H1 (cell line): Measurements from ENCODE around the gene CRKL. TPM values are rescaled to one million over a fixed set of nuclear protein-coding genes. Genes with fewer than 3 reads are reported as not detected.

Experiments used
- CBX5 ChIP-seq: fragments of 300-800, 300-1000 bp; sonication (generic); IDR thresholded peaks from 2 replicates; pipeline ENCODE4 v1.7.1; 2016; ENCODE audit warnings: antibody characterized with exemption, low read length, low read depth
- CEBPB ChIP-seq: IDR thresholded peaks from 2 replicates; pipeline ENCODE4 v1.6.1; 2012; ENCODE audit warnings: low read depth, low read length
- CTBP2 ChIP-seq: IDR thresholded peaks from 2 replicates; pipeline ENCODE4 v1.7.0; 2011; ENCODE audit warnings: borderline replicate concordance, mild to moderate bottlenecking, moderate library complexity, mixed read lengths, low read length; ENCODE audit not compliant: insufficient read depth, insufficient read length
- EGR1 ChIP-seq: IDR thresholded peaks from 2 replicates; pipeline ENCODE4 v1.6.1; 2011; ENCODE audit warnings: low read depth, low read length, borderline replicate concordance
- EP300 ChIP-seq, 2 experiments: IDR thresholded peaks; 1 replicate in 1 of 2; 2 replicates in 1 of 2; pipeline ENCODE4 v1.6.1; 2011 to 2012; ENCODE audit warnings: low read depth in 2 of 2, low read length in 2 of 2, mild to moderate bottlenecking in 2 of 2, borderline replicate concordance in 1 of 2, inconsistent platforms in 1 of 2, moderate library complexity in 1 of 2
- EZH2 ChIP-seq: fragments of 200-600 bp; sonication (generic); IDR thresholded peaks from 2 replicates; pipeline ENCODE4 v1.7.1; 2012; ENCODE audit warnings: low read depth, mild to moderate bottlenecking, moderate library complexity, low read length, inconsistent platforms; ENCODE audit not compliant: severe bottlenecking
- JUN ChIP-seq: IDR thresholded peaks from 2 replicates; pipeline ENCODE4 v1.6.1; 2011; ENCODE audit warnings: low read depth, mild to moderate bottlenecking, improper control_type of control experiment, low read length
- JUND ChIP-seq: IDR thresholded peaks from 2 replicates; pipeline ENCODE4 v1.6.1; 2011; ENCODE audit warnings: mild to moderate bottlenecking, improper control_type of control experiment, low read length
- KDM1A ChIP-seq: fragments of 200-600, 300-600 bp; sonication (generic); IDR thresholded peaks from 2 replicates; pipeline ENCODE4 v1.7.1; 2016; ENCODE audit warnings: mild to moderate bottlenecking, low read length, borderline replicate concordance
- KDM4A ChIP-seq: IDR thresholded peaks from one replicate; pipeline ENCODE4 v1.7.1; 2012; ENCODE audit warnings: low read depth, mild to moderate bottlenecking, moderate library complexity, low read length, inconsistent platforms; ENCODE audit not compliant: severe bottlenecking
- NRF1 ChIP-seq: IDR thresholded peaks from 2 replicates; pipeline ENCODE4 v1.6.1; 2011; ENCODE audit warnings: mild to moderate bottlenecking, low read depth, low read length, improper control_type of control experiment
- POLR2A ChIP-seq, 2 experiments: IDR thresholded peaks; 1 replicate in 1 of 2; 2 replicates in 1 of 2; pipeline ENCODE4 v1.6.1; 2011; ENCODE audit warnings: low read depth in 2 of 2, low read length in 2 of 2, mild to moderate bottlenecking in 2 of 2; ENCODE audit errors: control extremely low read depth in 1 of 2
- POLR2AphosphoS5 ChIP-seq: IDR thresholded peaks from 2 replicates; pipeline ENCODE4 v1.6.1; 2011; ENCODE audit warnings: low read depth, low read length
- POU5F1 ChIP-seq: IDR thresholded peaks from 2 replicates; pipeline ENCODE4 v1.6.1; 2011; ENCODE audit warnings: low read depth, mild to moderate bottlenecking, low read length, moderate library complexity
- SAP30 ChIP-seq: fragments of 300-600 bp; sonication (generic); IDR thresholded peaks from 2 replicates; pipeline ENCODE4 v1.7.1; 2012; ENCODE audit warnings: low read length, moderate library complexity, mild to moderate bottlenecking, inconsistent platforms; ENCODE audit not compliant: insufficient read depth, insufficient replicate concordance
- SIN3A ChIP-seq, 2 experiments: IDR thresholded peaks in 1 of 2; conservative IDR thresholded peaks in 1 of 2; 2 replicates each; pipeline ENCODE4 v1.6.1; 2011 to 2012; ENCODE audit warnings: low read length in 2 of 2, improper control_type of control experiment in 1 of 2, low read depth in 1 of 2, mild to moderate bottlenecking in 1 of 2
- TBP ChIP-seq: IDR thresholded peaks from 2 replicates; pipeline ENCODE4 v1.6.1; 2011; ENCODE audit warnings: low read depth, low read length, improper control_type of control experiment
- TEAD4 ChIP-seq: IDR thresholded peaks from 2 replicates; pipeline ENCODE4 v1.6.1; 2012; ENCODE audit warnings: low read depth, low read length, inconsistent platforms, mixed read lengths
- YY1 ChIP-seq: IDR thresholded peaks from 2 replicates; pipeline ENCODE4 v1.6.1; 2011; ENCODE audit warnings: low read depth, mild to moderate bottlenecking, low read length
- polyA plus RNA-seq, 7 experiments: library from polyadenylated mRNA; depleted of rRNA in 3 of 7; stranded (reverse) in 5 of 7; unstranded in 2 of 7; fragments of >200 nt in 5 of 7; fragments of 200-250 nt in 2 of 7; gene quantifications; 1 replicate in 5 of 7; 2 replicates in 1 of 7; 4 replicates in 1 of 7; pipeline versions ENCODE4 v1.2.1 to v1.2.3, GENCODE V29; 2011 to 2013; ENCODE audit warnings: missing spikeins in 2 of 7, mixed read lengths in 2 of 7
- total RNA-seq: library from RNA; stranded (reverse); fragmentation: NEBNext Ultra II Directional; extraction: Animal tissue kit (Norgen Biotek cat#: 25700); gene quantifications from 2 replicates; pipeline ENCODE4 v1.2.1, GENCODE V29; 2021
- TF ChIP-seq, protein P1 (sequence below): IDR thresholded peaks from 2 replicates; pipeline ENCODE4 v1.6.1; 2012; ENCODE audit warnings: inconsistent platforms

Gene CRKL
- total and polyA plus RNA-seq, 2 of the 8 experiments (the other 6 are each of a cell fraction or from before 2014, with no cell fraction given), result 34.5 to 94.5 TPM

DNA sequence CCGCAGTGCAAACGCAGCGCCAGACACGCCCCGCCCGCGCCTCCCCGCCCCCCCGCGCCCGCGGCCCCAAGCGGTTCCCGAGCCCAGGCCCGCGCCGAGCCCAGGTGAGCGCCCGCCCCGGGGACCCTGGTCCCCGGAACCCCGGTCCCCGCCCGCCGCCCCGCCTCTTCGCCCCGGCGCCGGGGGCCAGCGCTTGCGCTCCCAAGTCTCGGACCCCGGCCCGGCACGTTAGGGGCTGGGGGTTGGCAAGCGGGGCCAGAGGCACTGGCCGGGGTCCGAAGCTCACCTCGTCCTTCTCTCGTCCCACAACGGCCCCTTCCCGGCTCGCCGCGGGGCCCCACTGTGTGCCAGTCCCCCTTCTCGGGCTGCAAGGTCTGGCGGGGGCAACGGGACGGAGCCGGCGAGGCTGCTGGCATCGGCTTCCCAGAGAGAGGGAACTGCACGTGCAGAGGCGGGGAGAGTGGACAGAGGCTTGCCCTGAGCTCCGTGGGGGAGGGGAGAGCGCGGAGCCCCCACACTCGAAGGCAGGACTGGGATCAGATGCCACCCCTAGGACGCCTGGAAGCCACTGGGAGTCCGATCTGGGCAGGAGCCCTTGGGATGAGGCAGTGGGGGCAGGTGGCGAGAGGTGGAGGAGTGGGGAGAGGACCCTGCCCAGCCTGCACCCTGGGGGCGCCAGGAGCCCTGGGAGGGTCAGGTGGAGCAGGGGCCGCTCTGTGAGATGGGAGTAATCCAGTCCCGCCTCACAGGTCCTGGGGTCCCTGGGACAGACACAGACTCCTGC is 48.1 kb downstream of the CRKL start (continued):
- TF ChIP-seq KDM1A (no peak), YY1 (no peak), POLR2A (IDR thresholded peaks at IDR 0.05; ENCODE audit: control extremely low read depth in 1 of 2, low read depth in 2 of 2, low read length in 2 of 2) (no peak), CEBPB (no peak), EP300 (IDR thresholded peaks at IDR 0.05; ENCODE audit: borderline replicate concordance in 1 of 2, low read depth in 2 of 2, low read length in 2 of 2) (no peak), SAP30 (no peak), NRF1 (no peak), JUN (no peak), EGR1 (no peak), TEAD4 (no peak), JUND (no peak), POU5F1 (no peak), KDM4A (peak; percentile 37), SIN3A (conservative IDR thresholded peaks at IDR 0.05 in 1 of 2, IDR thresholded peaks at IDR 0.05 in 1 of 2; ENCODE audit: low read depth in 1 of 2, low read length in 2 of 2) (no peak), TBP (no peak), CBX5 (no peak), EZH2 (peak; percentile 48), CTBP2 (no peak), POLR2AphosphoS5 (no peak)
- TF ChIP-seq, protein P1, sequence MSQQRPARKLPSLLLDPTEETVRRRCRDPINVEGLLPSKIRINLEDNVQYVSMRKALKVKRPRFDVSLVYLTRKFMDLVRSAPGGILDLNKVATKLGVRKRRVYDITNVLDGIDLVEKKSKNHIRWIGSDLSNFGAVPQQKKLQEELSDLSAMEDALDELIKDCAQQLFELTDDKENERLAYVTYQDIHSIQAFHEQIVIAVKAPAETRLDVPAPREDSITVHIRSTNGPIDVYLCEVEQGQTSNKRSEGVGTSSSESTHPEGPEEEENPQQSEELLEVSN, result peak; percentile 49
